GM19468 (cell line): Measurements from ENCODE around the gene REXO1.

Experiments
- ATAC-seq: cut with Tn5 transposase; IDR thresholded peaks from one replicate; pipeline ENCODE4 v1.9.1; 2021; ENCODE audit warnings: mild to moderate bottlenecking, moderate library complexity, moderate number of reproducible peaks; ENCODE audit not compliant: unreplicated experiment; ENCODE audit errors: extremely low read depth

The REXO1 gene

DNA sequence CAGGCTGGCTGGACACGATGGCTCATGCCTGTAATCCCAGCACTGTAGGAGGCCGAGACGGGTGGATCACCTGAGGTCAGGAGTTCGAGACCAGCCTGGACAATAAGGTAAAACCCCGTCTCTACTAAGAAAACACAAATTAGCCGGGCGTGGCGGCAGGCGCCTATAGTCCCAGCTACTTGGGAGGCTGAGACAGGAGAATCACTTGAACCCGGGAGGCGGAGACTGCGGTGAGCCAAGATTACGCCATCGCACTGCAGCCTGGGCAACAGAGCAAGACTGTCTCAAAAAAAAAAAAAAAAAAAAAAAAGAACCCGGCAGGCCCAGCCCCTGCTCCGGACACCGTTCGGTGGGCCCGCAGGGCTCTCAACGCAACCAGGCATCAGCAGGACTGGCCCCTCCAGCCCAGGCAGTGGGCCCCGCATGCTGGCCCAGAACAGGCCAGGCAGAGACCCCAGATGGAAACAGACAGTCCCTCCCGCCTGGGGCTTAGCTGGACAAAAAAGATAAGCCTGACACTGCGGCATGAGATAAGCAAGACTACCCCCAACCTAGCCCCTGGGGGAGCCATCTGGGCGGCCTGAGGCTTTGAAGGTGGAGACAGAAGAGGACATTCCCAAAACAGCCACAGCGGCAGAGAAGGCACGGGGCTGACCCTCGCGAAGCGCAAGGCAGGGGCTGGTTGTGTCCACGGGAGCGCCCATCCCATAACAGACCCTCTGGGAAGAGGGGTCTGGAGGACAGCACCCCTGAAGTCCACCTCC, 11.6 kb downstream of the REXO1 start:
- no peak for ATAC-seq

DNA sequence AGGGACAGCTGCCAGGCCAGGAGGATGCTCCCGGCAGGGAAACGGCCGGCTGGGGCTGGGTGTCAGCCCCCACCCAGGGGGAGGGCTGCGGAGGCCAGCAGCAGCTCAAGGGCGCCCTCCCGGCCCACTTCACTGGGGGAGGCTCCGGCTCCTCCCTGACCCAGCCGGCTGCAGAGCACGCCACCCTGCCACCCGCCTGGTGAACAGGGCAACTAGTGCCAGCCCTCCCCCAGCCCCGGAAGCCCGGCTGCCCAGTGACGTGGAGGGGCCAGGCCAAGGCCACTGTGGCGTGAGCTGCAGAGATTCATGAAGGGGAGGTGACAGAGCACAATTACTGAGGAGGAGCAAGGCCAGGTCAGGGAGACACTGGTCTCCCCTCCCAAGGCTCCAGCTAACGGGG, 14.7 kb downstream of the REXO1 start:
- no peak for ATAC-seq

DNA sequence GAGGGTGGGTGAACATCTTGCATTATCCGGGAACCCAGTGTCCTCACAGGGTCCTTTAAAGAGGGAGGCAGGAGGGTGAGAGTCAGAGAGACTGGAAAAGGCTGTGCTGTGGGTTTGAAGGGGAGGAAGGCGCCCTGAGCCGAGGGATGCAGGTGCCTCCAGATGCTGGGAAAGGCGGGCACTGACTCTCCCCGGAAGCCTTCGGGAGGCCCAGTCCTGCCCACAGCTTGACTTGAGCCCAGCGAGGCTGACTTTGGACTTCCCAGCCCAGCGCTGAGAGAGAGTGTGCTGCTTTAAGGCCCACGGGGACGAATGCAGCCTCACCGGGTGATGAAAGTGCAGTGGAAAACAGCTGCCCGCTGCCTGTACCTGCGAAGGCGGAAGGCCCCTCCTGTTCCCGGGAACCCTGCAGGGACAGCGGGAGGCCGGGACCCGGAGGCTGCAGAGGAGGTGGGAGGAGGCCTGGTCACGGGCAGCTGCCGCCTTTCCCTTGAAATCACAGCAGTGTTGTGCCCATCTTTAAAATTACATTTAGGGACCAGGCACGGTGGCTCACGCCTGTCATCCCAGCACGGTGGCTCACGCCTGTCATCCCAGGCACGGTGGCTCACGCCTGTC, 16.1 kb downstream of the REXO1 start:
- no peak for ATAC-seq

DNA sequence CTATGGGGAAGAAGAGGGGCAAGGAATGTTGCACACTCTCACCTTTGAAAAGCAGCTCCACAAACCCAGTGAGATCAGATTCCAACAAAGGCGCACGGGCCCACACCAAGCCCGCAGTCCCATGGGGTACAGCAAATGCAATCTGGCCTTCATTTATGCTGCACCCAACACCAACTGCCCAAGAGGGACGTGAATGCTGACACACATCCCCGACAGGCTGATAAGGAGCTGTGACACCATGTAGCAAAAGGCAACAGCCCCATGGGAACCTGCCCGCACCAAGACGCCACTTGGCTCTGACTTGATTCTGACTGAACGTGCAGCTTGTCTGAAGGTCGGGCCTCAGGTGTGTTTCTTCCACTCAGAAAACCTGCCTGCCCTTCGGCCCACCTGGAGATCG, 17.3 kb downstream of the REXO1 start:
- ATAC-seq: no peak

DNA sequence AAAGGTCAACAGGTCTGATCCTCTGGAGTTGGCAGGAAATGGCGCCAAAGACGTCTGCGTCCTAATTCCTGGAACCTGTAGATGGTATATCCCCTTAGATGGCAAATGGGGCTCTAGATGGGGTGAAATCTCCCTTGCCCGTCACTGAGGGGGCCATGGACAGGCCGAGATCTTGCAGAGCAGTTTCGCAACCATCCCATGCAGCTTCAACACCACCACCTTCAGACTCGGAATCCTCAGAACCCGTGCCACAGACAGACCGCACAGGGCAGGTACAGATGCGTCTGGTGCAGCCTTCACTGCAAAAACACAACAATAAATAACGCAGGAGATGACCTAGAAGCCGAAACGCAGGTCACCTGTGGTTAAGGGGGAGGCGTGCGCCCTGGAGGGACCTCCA, 17.7 kb downstream of the REXO1 start:
- ATAC-seq: no peak

DNA sequence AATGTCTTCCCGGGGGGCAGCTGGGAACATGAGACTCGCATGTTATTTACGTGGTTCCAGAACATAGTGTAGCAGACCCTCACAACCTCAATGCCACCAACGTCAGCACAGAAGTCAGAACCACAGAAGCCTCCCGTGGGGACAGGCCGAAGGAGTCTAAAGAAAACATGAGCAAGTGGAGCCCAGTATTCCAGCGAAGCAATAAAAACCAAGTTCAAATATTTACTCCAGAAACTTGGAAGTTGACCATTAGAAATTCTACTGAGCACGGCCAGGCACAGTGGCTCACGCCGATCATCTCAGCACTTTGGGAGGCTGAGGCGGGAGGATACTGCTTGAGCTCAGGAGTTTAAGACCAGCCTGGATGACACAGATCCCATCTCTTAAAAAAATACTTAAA, 18.3 kb downstream of the REXO1 start:
- no peak for ATAC-seq

DNA sequence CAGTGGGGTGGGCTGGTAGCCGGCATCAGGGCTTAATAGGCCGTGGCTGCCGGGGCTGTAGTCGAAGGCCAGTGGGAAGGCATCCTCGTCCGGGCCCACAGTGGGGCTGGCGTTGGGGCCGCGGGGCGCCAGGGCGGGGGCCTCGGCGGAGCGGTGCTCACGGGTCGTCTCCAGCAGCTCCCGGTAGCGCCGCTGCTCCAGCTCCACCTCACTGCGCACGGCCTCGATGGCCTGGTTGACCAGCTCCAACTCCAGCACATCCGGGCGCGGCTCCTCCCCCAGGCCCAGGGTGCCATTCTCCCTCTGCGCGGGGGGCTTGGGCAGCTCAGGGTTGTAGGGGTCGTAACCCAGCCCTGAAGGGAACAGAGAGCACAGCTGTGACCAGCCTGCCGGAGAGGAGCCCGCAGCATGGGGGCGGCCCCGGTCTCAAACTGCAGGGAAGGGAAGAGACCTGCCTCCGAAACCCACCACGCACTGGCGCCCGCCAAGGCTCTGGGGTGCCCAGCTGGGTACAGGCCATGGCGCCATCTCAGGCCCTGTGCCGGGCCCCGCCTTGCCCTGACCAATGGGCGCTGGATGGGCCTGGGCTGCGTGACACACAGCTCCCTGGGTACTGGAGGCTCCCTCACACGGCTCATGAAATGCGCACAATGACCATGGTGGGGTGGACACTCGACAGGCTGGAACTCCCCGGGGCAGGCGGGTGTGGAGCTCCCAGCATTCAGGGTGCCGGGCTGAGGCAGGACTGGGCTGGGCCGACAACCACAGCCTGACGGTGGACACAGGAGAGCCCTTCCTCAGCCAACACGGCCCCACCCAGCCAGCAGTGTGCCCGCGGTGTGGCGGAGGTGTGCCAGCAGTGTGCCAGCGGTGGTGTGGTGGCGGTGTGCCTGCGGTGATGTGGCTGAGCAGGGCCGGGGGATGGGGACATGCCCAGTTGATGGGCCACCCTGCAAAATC, 19.7 kb downstream of the REXO1 start:
- ATAC-seq: no peak

DNA sequence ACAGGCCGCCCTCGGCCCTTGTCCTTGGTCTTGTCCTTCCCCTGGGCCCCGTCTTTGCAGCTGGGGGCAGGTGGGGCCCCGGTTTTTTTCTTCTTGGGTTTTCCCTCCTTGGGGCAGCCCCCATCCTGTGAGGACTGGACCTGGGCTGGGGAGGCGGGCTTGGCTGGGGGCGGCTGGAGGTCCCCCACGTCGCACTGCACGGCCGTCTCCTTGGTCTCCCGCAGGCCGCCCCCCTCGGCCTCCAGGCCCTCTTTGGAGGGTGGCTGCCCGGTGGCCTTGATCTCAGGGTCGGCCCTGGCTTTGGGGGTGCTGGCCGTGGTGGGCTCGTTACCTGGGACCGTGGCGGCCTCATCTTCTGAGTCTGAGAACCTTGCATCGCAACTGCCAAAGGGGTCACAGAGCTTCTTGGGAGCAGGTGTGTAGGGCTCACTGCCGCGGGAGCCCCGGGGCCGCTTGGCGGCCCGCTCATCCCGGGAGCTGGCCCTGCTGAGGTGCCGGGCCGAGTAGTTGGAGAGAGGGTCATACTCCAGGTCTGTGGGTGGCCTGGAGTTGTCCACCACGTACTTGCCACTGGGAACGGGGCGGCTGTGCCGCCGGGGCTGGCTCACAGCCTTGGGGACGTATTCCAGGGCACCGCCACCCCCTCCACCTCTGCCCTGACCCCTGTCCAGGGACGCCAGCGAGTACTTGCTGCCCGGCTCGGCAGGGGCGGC, 20.6 kb downstream of the REXO1 start:
- ATAC-seq: no peak

DNA sequence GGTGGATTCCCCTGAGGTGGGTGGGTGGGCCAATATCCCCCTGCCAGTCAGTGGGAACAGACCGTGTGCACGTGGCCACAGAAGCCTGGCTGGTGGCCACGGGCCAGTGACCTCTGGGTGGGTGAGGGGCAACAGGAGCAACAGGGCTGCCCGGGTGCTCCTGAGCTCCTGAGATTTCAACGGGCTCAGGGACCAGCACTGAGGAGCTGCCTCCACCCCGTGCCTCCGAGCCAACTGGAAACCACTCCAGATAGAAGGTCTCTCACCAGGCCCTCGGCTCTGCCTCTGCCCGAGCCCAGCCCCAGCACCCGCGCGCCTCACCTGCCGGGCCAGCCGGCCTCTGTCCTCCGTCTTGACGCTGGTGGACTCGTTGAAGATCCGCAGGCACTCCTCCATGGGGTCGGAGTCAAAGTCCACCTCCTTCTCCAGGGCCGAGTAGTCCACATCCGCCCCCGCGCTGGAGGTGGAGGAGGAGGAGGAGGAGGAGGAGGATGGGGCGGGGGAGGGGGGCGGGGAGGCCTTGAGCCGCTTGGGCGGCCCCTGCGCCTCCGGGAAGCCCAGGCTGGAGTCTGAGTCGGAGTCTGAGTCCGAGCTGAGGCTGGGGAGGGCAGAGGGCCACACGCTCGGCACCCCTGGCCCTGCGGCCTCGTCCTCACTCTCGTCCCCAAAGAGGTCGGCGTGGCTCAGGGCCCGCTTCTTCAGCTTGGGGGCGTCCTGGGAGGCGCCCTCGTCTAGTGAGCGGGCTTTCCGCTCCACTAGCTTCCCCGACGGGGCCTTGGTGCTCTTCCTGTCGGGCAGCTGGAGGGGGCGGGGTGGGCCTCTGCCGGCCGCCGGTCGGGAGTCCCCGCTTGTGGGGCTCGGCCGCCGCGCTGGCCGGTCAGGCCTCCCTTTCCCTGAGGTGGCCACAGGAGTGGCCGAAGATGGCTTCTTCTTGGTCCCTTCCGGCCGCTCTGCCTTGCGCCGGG, 21.4 kb downstream of the REXO1 start:
- ATAC-seq: no peak

DNA sequence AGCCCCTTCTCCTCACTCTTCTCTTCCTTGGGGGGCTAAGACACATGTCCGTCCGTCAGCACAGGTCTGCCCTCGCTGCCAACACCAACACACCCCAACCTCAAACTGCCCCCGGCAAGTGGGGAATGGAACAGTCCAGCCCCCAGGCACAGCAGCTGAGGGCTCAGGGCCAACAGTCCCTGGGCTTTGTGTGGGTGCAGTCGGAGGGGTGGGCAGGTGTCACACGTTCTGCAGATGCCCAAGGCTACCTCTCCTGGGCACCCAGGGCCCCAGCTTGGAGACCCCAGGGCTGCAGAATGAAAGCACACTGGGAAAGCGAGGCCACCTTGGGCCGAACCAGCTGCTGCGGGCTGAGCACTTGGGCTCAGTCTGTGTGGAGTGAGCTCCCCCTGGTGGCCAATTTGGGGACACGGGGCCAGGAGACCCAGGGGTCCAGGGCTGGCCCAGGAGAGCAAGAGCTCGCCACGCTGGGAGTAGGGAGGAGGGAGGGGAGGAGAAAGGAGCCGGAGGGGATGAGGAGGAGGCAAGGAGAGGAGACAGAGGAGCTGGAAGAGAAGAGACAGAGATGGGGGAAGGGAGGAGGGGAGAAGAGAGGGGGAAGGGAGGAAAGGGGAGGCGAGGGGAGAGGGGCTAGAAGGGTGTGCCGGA, 22.2 kb downstream of the REXO1 start:
- ATAC-seq: no peak

DNA sequence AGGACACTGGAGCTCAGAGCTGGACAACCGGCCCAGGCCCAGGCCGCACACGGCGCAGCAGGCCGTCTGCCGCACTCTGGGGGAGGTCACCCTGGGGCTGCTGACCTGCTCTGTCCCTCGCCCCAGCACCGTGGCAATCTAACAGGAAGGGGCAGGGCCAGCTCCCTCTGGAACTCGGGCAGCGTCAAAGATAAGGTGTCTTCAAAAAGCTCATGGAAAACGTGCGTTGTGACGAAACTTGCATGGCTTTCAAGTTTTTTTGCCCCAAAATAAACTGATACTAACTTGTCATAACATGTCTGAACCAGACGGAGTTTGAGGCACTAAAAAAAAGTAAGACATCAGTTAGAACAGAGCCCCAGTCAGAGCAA, 24.0 kb downstream of the REXO1 start:
- ATAC-seq: no peak

DNA sequence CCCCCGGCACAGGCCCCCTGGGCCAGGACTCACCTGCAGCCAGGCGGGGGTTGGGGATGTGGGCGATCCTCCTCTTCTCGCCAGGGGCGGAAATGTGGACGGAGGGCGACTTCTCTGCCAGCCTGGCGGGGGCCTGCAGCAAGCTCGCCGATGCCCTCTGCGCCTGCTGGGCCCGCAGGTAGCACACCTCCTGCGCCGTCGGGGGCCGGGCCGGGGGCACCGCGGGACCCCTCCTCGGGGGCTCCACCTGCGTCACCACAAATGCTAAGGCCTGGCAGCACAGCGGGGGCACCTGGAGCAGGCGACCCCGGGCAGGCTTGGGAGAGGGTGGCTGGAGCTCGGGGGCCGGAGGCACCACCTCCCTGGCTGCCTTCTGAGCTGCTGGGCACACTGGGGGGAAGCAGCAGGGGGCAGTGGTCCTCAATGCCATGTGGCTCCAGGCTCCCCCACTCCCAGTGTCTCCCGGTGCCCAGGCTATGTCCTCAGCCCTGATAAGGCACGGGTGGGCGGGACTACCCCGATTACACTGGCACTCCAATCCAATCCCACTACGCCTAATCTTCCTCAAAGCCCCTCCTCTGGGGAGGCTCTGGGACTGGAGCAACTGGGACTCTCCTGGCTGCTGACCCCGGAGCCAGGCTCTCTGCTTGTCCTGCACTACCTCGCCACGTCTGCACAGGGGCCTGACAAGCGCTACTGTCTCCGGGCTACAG, 24.6 kb downstream of the REXO1 start:
- ATAC-seq: no peak

DNA sequence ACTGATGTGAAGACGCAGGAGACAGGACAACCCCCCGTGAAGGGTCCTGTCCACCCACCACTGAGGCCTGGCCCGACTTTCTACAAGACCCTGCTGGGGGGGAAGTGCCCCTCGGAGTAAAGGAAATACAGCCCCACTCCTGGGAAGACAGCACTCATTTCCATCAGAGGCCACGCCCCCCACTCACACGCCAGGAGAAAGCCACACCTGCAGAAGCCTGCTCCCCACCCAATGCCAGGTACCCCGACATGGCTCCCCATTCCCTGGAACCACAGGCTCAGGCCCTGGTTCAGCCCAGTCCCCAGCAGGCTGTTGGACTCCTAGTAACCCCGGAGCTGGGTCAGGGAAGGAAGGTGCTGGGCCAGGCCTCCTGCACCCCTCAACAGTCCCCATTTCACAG, 25.3 kb downstream of the REXO1 start:
- ATAC-seq: no peak

DNA sequence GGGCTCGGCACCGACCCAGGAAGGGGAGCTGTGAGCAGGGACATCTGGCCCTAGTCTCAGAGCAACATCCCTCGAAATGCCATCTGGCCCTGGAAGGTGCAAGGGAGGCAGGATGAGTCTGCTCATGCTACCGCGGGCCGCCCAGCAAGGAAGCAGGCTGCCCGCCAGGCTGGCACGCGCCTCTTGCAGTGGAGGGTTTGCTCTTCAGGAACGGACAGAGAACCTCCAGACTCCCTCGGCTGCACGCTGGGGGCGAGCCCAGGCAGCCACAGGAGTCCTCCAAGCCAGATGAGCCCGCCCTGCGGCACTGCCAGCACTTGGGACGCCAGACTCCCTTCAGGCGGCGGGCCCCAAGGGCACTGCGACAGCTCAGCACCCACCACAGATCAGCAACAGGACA, 26.1 kb downstream of the REXO1 start:
- ATAC-seq: no peak

DNA sequence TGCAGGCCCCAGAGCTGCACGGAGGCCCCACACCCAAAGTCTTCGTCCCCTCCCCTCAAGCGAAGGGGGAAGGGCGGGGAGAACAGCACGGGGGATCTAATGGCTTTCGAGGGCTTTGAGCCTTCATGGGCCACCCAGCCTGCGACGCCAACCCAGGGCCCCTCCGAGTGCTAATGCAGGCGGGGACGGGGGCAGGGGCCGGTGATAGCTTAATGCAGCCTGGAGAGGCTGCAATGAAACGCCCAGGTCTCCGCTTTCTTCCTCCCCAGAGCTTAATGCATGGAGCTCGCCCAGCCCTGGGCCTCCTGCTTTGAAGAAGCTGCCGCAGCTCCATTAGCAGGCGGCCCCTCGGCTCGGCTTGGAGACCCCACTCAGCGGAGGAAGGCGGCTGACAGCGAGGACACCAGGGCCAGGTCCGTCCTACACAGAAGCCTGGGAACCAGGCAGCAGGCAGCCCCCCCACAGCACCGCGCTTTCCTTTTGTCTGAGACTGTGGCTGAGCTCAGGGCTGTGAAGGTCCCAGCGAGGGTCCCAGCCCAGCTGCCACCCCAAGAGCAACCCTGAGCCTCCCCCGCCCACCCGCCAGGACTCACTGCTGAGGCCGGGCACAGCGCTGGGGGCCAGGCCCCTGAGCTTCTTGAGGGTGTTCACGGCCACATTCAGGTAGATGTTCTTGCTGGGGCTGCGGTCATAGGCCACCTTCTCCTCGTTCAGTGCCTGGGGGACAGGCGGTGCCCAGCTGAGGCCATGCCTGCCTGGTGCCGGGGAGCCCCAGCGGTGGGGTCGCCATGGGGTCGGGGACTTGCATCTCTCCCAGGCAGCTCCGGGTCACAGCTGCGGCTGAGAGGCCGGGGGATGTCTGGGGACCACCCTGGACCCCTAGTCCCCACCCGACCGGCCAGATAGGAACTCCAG, 28.7 kb downstream of the REXO1 start:
- no peak for ATAC-seq

DNA sequence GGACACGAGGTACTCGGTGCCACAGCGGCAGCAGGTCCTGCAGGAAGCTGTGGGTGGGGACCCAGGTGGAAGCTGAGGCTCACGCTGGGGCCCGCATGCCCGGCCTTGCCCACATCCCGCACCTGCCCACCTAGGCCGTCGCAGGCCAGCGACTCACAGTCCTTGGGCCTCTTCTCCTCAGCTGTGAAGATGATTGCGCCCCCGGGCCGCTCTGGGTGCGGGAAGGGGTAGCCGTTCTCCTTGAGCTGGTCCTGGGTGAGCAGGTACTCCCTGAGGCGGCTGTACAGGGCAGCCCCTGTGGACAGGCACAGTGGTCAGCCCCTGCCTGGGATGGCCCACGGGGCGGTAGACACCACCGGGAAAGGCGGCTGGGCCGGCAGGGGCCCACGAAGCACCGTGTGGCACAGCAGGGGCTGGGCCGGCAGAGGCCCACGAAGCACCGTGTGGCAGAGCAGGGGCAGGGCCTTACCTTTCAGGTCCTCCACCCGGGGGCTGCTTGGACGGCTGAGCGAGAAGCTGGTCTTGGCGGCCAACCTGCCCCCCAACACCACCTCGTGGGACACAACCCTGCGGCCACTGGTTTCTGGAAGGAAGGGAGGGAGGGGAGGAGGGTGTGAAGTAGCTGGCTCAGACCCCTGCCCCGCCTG, 29.6 kb downstream of the REXO1 start:
- ATAC-seq: no peak
